ENCODE measurements around the gene TRHDE.

DNA sequence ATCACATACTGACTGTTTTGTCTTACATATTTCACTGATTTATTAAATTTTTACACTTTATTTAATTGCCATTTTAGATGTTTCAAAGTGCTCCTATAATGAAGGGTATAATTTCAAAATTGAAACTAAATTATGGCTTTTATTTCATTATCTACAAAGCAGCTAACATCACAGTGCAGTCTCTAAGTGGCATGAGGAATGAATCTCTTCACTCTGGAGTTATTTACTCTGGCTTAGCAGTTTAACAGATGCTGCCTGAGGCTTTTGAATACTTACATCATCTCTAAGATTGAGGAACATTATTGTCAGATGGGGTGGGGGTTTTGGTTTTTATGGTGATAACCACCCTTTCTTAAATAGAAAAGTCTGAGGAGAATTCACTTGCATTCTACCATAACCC is 386.4 kb downstream of the TRHDE start:
- TF ChIP-seq, protein P1, sequence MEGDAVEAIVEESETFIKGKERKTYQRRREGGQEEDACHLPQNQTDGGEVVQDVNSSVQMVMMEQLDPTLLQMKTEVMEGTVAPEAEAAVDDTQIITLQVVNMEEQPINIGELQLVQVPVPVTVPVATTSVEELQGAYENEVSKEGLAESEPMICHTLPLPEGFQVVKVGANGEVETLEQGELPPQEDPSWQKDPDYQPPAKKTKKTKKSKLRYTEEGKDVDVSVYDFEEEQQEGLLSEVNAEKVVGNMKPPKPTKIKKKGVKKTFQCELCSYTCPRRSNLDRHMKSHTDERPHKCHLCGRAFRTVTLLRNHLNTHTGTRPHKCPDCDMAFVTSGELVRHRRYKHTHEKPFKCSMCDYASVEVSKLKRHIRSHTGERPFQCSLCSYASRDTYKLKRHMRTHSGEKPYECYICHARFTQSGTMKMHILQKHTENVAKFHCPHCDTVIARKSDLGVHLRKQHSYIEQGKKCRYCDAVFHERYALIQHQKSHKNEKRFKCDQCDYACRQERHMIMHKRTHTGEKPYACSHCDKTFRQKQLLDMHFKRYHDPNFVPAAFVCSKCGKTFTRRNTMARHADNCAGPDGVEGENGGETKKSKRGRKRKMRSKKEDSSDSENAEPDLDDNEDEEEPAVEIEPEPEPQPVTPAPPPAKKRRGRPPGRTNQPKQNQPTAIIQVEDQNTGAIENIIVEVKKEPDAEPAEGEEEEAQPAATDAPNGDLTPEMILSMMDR (IDR thresholded peaks at IDR 0.05), result no peak
- no peak for TF ChIP-seq POLR2A (IDR thresholded peaks at IDR 0.05)

All from prostate gland (tissue), 2 donors.